ENCODE data around the gene PCGF1.
"Not testable (repeated sequence)": the region's sequence is repeated elsewhere in the genome, so short reads cannot be mapped to it uniquely, and the experiment has no call there.

PCGF1 gene

GRCh38 chr2:74499940-74500577, 7.4 kb downstream of the PCGF1 start:
- DNase-seq = no peak

DNA sequence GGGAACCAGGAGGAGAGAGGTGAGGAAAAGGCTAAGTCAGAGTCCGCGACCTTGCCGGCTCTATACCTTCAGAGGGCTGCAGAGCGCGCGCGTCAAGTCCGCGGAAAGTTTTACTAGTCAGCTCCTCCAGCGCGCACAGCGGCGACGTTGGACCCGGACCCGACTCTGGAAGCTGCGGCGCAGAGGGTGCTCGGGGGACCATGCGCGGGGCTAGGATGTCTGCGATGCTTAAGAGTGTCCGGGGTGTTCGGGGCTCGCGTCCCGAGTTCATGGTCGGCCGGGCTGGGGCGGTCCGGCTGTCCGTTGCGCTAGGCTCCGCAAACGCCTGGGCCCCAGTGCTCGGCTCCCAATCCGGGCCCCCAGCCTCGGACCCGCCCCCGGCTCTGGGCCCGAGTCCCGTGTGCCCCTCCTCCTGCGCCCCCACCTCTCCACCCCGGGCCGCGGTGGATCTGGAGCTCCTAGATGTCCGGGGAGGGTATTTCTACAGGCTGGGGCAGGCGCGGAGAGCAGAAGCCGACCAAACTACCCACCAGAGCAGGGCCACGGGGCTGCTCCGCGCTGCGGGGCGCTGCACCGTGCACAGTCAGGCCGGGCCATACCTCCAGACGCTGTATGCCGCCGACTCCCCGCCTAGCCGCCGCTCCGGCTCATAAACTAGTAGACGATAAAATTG, 8.1 kb downstream of the PCGF1 start, which contains the start of gene LBX2:
Gene LBX2 (minus strand): TSS at position 337 of the 673 bp plus-strand sequence. CDS start 66 bp downstream, at position 271.
- no peak for DNase-seq

GRCh38 chr2:74498500-74499266, 8.8 kb downstream of the PCGF1 start:
- no peak for DNase-seq

DNA sequence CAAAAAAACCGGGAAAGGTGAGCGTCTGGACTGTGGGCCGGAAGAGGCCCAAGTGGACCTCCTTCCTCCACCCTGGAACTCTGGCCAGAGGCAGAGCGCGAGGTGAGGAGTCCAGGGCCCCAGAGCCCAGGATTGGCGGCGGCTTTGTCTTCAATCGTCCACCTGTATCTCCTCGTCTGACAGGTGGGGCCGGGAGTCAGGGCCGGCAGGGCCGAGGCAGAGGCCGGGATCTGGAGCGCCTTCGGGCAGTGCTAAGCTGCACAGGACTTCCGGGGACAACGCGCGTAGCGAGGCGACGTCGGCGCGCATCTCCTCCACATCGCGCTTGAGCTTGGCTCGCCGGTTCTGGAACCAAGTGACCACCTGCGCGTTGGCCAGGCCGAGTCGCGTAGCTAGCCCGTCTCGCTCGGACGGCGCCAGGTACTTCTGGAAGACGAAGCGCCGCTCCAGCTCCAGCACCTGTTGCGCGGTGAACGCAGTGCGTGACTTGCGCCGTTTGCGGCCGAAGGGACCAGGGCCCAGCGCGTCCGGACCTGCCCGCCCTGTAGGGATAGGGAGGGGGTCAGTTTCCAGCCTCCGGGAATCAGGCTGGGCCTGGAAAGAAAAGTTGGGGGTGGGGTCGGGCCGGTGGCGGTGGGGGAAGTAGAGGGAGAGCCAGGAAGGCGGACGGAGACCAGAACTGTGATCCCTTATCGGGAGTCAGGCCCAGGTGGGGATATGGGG, 9.6 kb downstream of the PCGF1 start:
- no peak for DNase-seq

DNA sequence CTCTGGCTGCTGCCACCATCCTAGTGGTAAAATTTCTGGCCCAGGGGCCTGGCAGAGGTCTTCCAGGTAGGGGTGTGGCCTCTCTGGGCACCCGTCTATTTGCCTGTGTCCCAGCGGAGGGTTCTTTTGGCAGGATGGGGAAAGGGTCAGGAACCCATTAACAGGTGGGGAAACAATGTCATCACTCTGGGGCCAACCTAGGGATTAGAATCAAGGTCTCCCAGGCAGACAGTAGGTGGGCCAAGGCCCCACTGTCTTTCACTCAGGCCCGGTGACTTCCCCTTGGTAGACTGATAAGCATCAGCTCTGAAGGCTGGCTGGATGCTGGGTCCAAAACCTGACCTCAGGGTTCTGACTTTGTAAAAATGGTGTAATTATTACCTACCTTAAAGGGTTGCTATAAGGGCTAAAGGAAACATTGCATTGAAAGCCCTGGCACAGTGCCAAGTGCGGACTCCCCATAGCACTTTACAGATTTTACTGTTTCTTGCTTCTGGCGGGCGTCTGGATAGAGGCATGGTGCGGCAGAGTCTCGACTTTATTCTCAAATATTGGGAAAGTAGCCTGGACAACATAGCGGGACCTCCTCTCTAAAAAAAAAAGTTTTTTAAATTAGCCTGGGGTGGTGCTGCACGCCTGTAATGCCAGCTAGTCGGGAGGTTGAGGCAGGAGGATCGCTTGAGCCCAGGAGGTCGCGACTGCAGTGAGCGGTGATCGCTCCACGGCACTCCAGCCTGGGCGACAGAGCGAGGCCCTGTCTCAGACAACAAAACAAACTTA, 10.3 kb downstream of the PCGF1 start:
- no peak for DNase-seq

DNA sequence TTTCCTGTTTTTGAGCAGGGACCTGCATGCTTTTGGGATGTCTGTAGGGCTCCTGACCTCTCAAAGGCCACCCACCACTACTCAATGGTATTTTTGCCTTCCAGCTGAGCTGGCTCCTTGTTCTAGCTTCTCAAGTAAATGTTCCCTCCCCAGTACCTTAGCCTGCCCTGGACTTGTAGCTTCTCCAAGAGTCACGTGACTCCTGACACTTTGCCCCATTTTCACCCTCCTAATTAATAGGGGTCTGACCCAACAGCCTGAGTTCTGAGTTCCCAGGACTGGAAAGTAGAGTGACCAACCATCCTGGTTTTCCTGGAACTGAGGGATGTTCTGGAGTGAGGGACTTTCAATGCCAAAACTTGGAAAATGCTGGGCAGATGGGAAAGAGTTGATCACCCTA, 12.1 kb downstream of the PCGF1 start:
- DNase-seq = no peak

DNA sequence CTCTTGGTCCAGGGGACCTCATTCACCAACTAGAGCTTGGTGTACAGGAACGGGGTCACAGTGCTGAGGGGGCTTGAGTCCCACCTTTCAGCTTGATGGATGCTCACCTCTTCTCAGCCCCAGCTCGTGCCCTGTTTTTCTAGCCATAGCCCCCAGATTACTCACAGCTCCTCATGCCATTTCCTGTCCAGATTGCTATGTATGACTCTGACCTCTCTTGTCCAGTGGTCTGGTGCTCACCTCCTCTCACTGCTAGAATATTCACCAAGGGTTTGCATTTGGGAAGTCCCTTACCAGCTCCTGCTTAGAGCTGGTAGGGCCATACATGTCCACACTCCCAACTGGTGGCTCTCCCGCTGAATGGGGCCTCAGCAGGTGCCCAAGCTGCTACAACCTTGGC, 13.9 kb downstream of the PCGF1 start:
- DNase-seq = no peak

DNA sequence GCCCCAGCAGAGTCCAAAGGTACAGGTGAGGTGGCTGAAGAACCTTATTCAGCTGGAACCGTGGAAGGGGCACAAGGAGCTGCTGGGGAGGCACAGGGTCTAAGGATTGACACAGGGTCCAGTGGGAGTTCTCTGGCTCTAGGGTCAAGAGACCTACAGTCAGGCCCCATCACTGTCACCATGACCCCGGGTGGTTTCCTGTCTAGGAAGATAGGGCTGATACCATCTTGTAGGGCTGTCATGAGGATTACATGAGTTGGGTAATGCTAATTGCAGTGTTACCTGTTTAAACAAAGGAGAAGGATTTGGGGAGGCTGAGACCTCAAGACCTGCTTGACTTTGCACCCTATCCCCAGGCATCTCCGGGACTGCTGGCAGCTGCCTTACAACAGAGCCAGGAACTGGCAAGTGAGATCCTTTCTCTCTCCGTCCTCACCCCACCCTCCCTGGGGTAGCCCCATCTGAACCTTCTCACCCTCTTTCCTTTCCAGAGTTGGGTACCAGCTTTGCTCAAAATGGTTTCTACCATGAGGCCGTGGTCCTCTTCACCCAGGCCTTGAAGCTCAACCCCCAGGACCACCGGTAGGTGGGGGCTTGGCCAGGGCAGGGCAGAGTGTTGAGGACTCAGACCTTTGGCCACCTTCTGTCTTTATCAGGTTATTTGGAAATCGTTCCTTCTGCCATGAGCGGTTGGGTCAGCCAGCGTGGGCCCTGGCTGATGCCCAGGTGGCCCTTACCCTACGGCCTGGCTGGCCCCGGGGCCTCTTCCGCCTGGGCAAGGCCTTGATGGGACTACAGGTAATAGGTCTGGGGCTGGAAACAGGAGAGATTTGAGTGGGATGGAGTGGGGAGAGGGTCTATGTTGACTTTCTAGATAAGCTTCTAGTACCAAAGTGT, 15.6 kb downstream of the PCGF1 start:
- no peak for DNase-seq

DNA sequence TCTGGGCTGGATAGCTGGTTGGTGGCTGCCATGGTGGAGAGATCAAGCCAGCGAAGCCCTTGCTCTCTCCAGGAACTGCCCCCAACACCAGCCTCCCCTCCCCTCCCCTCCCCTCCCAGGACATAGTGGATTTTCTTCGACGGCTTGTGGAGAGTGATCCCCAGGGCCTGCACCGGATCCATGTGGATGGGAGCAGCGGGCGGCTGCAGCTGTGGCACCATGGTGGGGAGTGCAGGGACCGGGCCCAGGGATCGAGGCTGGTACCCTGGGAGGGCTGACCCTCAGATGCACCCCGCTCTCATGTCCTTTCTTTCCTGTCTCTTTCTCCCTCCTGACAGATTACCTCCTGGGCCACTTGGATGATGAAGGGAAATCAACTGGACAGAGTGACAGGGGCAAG, 17.6 kb downstream of the PCGF1 start:
- no peak for DNase-seq

- DNase-seq = no peak
These were observed 18.6 kb downstream of the PCGF1 start for GRCh38 chr2:74488643-74489481.

DNA sequence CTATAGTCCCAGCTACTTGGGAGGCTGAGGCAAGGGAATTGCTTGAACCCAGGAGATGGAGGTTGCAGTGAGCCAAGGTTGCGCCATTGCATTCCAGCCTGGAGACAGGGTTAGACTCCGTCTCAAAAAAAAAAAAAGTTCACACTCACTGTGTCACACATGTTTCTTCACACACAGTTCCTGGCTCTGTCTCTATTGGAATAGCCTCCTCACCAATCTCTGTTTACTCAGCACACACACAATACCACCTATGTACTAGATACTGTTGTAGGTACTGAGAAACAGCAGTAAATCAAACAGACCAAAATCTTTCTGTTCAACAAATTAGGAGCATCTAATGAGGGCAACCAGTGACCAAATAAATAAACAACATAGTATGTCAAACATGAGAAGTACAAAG, 21.4 kb downstream of the PCGF1 start:
- no peak for DNase-seq

DNA sequence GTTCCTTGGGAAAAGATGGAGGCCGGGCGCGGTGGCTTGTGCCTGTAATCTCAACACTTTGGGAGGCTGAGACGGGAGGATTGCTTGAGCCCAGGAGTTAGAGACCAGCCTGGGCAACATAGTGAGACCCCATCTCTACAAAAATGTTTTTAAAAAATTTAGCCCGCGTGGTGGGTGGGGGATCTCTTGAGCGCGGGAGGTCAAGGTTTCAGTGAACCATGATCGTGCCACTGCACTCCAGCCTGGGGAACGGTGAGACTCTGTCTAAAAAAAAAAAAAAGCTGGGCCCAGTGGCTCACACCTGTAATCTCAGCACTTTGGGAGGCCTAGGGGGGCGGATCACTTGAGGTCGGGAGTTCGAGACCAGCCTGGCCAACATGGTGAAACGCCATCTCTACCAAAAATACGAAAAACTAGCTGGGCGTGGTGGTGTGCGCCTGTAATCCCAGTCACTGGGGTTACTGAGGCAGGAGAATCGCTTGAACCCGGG, 23.8 kb downstream of the PCGF1 start:
- DNase-seq = not testable (repeated sequence)

GRCh38 chr2:74482801-74483674, 24.5 kb downstream of the PCGF1 start, which contains the start of the genes CCDC142 and TTC31:
Gene CCDC142, minus strand, starts transcription at chr2:74482998. Its CDS starts 161 bp downstream, at chr2:74482837.
Gene TTC31, plus strand, starts transcription at chr2:74483081. Its CDS starts 15 bp downstream, at chr2:74483096.
- peak; percentile 55 to 99 (median 94) for DNase-seq

DNA sequence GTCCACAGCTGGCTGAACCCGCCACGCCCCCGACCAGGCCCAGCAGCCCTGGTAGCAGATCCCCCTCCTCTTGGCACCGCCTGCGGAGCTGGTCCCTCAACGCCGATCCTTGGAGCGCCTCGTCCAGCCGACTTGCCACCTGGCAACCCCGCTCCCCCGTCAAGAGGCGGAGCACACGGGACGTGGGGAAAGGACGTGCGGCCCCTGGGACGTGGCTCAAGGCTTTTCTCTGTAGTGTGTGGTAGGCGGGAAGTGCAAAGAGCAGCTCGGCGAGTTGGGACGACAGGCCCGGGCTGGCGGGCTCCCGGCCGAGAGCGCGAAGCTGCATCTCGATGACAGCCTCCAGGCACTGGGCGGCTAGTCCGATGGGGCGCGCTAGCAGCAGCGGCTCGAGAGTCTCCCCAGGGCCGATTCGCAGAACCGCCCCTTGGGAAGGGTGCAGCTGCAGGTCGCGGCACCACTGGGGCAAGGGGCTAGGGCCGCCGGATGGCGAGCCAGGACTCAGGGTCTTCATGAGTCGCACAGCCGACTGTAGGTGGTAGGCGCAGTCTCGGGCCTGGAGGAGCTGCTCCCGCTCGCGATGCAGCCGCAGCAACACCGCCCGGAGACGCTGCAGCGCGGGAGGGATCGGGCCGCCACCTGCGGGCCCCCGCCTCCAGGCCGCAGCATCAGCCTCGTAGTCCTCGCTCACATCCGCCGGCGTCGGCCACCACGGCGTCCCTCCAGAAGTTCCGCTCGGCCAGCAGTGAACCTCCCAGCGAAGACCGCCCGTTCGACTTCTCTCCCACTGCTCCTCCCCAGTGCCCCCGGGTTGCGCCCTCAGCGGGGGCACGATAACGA, 25.3 kb downstream of the PCGF1 start:
- DNase-seq = peak in 12 of 56 donors; percentile 12 to 76 (median 59)

DNA sequence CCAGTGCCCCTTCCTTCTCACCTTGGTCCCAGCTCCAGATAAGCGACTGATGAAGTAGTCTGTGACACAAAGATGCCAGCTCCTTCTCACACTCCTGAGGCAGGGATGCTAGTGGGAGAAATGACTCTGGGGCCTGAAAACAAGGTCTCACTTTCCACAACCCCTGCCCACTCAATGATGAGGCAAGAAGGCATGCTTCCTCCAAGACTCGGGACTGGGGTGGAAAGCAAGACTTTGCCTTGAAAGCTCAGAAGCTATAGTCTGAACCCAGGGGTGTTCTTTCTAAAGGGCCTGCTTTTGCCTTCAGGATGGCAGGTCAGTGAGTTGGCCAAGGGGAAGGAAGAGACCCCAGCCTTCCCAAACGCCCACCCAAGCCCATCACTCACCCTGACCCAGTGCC, 26.1 kb downstream of the PCGF1 start:
- no peak for DNase-seq

- no peak for DNase-seq
These were observed 32.6 kb downstream of the PCGF1 start for GRCh38 chr2:74474899-74475298.
